ENCODE results near the gene GRM4.

DNA sequence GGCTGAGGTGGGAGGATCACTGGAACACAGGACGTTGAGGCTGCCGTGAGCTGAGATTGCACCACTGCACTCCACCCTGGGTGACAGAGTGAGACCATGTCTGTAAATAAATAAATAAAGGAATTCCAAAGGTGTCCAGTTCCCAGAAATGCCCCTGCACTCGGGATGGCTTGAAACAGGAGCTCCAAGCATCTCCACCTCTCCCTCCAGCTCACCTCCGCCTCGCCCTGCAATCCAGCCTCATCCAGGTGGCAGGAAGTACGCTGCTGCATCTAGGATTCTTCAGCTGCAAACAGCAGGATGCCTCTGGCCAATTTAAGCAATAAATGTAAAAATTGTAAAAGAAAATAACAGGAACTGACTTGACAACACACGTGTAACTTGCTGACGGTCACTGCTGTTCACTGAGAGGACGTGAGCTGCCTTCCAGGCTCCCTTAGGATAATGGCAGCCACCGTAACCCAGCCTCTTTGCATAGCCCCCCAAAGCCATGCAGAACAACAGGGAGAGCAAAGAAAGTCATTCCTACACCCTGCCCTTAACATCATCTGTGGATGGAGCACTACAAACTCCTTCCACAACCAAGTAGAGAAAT lies 11.4 kb upstream of the GRM4 start:
- TF ChIP-seq, protein P1, sequence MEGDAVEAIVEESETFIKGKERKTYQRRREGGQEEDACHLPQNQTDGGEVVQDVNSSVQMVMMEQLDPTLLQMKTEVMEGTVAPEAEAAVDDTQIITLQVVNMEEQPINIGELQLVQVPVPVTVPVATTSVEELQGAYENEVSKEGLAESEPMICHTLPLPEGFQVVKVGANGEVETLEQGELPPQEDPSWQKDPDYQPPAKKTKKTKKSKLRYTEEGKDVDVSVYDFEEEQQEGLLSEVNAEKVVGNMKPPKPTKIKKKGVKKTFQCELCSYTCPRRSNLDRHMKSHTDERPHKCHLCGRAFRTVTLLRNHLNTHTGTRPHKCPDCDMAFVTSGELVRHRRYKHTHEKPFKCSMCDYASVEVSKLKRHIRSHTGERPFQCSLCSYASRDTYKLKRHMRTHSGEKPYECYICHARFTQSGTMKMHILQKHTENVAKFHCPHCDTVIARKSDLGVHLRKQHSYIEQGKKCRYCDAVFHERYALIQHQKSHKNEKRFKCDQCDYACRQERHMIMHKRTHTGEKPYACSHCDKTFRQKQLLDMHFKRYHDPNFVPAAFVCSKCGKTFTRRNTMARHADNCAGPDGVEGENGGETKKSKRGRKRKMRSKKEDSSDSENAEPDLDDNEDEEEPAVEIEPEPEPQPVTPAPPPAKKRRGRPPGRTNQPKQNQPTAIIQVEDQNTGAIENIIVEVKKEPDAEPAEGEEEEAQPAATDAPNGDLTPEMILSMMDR (IDR thresholded peaks at IDR 0.05; ENCODE audit: low read depth, low read length) = no peak
- TF ChIP-seq MYC (IDR thresholded peaks at IDR 0.05; ENCODE audit: low read depth, low read length) = no peak

All from NB4 (cell line).